Bronchial epithelial cell (primary cell): ENCODE measurements around the gene CCR5AS.
"Not testable (repeated sequence)": the region's sequence is repeated elsewhere in the genome, so short reads cannot be mapped to it uniquely, and the experiment has no call there.

Experiments
- DNase-seq: peaks from one replicate; pipeline ENCODE4 v3.0.0-alpha.2; 2010; ENCODE audit warnings: low read depth
- FAIRE-seq: peaks from 2 replicates; lab custom pipeline; 2011; peaks lifted over from hg19 to GRCh38; lab: Jason Lieb, UNC
- H3K27me3 ChIP-seq: 2 replicates; pipeline ENCODE4 v1.5.1; 2011; ENCODE audit warnings: low read length; ENCODE audit not compliant: control insufficient read depth, insufficient read depth
- H3K36me3 ChIP-seq: 2 replicates; pipeline ENCODE4 v1.5.1; 2011; ENCODE audit warnings: low read length; ENCODE audit not compliant: control insufficient read depth, insufficient read depth
- H3K4me3 ChIP-seq: 2 replicates; pipeline ENCODE4 v1.5.1; 2011; ENCODE audit warnings: mild to moderate bottlenecking, low read depth, low read length, control low read depth
- CTCF ChIP-seq: IDR thresholded peaks from 2 replicates; pipeline ENCODE4 v1.5.1; 2011; ENCODE audit warnings: mild to moderate bottlenecking, moderate library complexity, low read length, control low read depth, inconsistent platforms; ENCODE audit not compliant: insufficient read depth, severe bottlenecking

CCR5AS gene

GRCh38 chr3:46440531-46441294, 33.8 kb upstream of the CCR5AS start:
- DNase-seq (no peak), FAIRE-seq (no peak)

GRCh38 chr3:46438831-46439230, 32.0 kb upstream of the CCR5AS start:
- no peak for TF ChIP-seq CTCF
- DNase-seq (no peak), FAIRE-seq (no peak)
- Histone ChIP-seq H3K27me3 (peaks cover 4% of the 10 kb centered on the region), H3K36me3 (no peaks in the 10 kb centered on the region), H3K4me3 (no peak overlapping the region)

More at GRCh38 chr3:46440531-46441294, 33.8 kb upstream of the CCR5AS start:
- peaks cover 3% of the 10 kb centered on the region for H3K27me3 ChIP-seq
- H3K36me3 ChIP-seq: no peaks in the 10 kb centered on the region
- H3K4me3 ChIP-seq: no peak overlapping the region
- no peak for TF ChIP-seq CTCF

GRCh38 chr3:46435081-46435726, 28.3 kb upstream of the CCR5AS start:
- FAIRE-seq: no peak
- TF ChIP-seq CTCF: no peak
- H3K36me3 ChIP-seq: no peaks in the 10 kb centered on the region

GRCh38 chr3:46433841-46434240, 27.0 kb upstream of the CCR5AS start:
- FAIRE-seq (no peak), DNase-seq (no peak)
- H3K4me3 ChIP-seq: no peak overlapping the region
- peaks cover 1% of the 10 kb centered on the region for H3K27me3 ChIP-seq
- H3K36me3 ChIP-seq: no peaks in the 10 kb centered on the region
- no peak for TF ChIP-seq CTCF

More at GRCh38 chr3:46435081-46435726, 28.3 kb upstream of the CCR5AS start:
- Histone ChIP-seq H3K27me3 (peaks cover 4% of the 10 kb centered on the region), H3K4me3 (no peak overlapping the region)
- DNase-seq: no peak

- H3K4me3 ChIP-seq, H3K36me3 ChIP-seq, FAIRE-seq, H3K27me3 ChIP-seq, DNase-seq: not testable (repeated sequence)
Observed at GRCh38 chr3:46433118-46433517, 26.3 kb upstream of the CCR5AS start.

GRCh38 chr3:46431905-46432304, 25.0 kb upstream of the CCR5AS start:
- FAIRE-seq, H3K4me3 ChIP-seq, H3K36me3 ChIP-seq, DNase-seq, H3K27me3 ChIP-seq: not testable (repeated sequence)

- FAIRE-seq, H3K4me3 ChIP-seq, H3K27me3 ChIP-seq, H3K36me3 ChIP-seq, DNase-seq: not testable (repeated sequence)
Observed at GRCh38 chr3:46430879-46431278, 24.0 kb upstream of the CCR5AS start.
